AG10803 (cell line): ENCODE measurements around the gene HIPK2.
"Not testable (repeated sequence)": the region's sequence is repeated elsewhere in the genome, so short reads cannot be mapped to it uniquely, and the experiment has no call there.

ENCODE experiments used
- DNase-seq: peaks from one replicate; pipeline ENCODE4 v3.0.0; 2010; ENCODE audit warnings: low read depth
- H3K4me3 ChIP-seq: 2 replicates; pipeline ENCODE4 v1.5.1; 2011; ENCODE audit warnings: mild to moderate bottlenecking, low read length, control low read depth
- TF ChIP-seq, protein P1 (sequence below): conservative IDR thresholded peaks from 2 replicates; pipeline ENCODE4 v1.5.1; 2011; ENCODE audit warnings: mild to moderate bottlenecking, low read length, control low read depth, inconsistent platforms

Gene HIPK2

DNA sequence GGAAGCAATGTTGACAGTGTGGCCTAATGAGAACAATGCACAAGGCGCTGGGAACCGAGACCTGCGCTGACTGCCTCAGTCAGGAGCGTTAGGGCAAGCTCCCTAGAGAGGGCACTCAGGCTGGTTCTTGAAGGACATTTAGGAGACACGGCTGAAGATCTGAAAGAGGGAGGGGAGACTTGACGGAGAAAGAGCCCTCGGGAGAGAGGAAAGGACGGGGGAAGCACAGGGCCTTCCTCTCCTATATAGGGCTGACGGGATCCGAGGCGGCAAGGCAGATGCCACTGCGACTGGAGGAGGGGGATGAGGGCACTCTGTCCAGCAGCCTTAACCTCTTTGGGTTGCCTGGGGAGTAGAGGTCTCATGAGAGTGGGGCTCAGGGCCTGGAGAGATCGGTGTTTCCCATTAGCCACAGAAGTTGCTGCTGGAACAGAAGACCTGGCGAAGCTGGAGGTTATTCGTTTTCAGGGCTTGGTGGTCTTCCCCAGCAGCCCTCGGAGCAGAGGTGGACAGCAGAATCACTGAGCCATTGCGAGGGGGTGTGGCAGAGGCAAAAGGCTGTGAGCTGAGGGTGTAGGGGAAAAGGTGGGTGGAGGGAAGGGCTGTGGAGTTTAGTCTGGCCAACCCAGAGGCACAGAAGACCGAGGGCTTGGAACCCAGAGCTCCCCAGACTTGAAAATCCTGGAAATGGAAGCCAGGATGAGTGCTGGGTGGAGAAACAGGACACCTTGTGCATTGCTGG is 218.3 kb downstream of the HIPK2 start:
- no peak for DNase-seq
- TF ChIP-seq, protein P1, sequence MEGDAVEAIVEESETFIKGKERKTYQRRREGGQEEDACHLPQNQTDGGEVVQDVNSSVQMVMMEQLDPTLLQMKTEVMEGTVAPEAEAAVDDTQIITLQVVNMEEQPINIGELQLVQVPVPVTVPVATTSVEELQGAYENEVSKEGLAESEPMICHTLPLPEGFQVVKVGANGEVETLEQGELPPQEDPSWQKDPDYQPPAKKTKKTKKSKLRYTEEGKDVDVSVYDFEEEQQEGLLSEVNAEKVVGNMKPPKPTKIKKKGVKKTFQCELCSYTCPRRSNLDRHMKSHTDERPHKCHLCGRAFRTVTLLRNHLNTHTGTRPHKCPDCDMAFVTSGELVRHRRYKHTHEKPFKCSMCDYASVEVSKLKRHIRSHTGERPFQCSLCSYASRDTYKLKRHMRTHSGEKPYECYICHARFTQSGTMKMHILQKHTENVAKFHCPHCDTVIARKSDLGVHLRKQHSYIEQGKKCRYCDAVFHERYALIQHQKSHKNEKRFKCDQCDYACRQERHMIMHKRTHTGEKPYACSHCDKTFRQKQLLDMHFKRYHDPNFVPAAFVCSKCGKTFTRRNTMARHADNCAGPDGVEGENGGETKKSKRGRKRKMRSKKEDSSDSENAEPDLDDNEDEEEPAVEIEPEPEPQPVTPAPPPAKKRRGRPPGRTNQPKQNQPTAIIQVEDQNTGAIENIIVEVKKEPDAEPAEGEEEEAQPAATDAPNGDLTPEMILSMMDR: no peak

DNA sequence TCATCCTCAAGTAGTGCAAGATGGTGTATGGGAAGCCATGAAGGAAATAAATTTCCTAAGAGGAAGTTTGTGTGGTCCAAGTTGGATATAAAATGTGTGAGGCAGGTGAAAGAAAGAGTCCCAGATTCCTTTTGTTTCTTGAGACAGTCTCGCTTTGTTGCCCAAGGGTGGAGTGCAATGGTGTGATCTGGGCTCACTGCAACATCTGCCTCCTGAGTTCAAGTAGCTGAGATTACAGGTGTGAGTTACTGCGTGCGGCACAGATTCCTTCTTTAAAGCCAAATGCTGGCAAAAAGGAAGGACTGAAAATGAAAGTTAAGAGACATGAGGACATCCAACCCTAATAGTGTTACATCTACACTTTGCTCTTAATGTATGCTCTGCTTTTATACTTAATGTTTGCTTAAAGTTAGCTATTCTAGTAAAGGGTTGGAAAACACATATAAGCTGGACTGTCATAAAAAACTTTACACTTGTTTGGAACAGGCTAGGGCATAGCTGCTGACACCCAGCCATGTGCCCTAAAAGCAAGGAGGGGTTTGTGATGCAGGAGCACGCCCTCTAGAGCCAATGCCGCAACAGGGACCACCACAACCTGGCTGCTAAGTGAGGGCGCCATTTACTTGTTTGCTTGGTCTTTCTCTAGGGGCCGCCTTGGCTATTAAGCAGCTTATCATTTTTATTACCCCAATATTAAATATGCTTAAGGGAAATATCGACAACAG is 219.8 kb downstream of the HIPK2 start:
- TF ChIP-seq, protein P1: no peak
- no peak overlapping the region for H3K4me3 ChIP-seq
- DNase-seq: no peak

More for the DNA sequence above, 218.3 kb downstream of the HIPK2 start:
- H3K4me3 ChIP-seq: no peak overlapping the region

DNA sequence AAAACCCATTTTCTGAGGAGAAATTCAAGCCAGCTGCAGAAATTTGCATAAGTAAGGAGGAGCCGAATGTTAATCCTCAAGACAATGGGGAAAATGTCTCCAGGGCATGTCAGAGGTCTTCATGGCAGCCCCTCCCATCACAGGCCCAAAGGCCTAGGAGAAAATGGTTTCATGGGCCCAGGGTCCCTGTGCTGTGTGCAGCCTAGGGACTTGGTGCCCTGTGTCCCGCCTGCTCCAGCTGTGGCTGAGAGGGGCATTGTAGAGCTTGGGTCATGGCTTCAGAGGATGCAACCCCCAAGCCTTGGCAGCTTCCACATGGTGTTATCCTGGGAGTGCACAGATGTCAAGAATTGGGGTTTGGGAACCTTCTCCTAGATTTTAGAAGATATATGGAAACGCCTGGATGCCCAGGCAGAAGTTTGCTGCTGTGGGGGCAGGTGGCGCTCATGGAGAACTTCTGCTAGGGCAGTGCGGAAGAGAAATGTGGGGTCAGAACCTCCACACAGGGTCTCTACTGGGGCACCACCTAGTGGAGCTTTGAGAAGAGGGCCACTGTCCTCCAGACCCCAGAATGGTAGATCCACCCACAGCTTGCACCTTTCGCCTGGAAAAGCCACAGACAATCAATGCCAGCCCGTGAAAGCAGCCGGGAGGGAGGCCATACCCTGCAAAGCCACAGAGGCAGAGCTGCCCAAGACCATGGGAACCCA is 223.7 kb downstream of the HIPK2 start:
- DNase-seq, H3K4me3 ChIP-seq: not testable (repeated sequence)

DNA sequence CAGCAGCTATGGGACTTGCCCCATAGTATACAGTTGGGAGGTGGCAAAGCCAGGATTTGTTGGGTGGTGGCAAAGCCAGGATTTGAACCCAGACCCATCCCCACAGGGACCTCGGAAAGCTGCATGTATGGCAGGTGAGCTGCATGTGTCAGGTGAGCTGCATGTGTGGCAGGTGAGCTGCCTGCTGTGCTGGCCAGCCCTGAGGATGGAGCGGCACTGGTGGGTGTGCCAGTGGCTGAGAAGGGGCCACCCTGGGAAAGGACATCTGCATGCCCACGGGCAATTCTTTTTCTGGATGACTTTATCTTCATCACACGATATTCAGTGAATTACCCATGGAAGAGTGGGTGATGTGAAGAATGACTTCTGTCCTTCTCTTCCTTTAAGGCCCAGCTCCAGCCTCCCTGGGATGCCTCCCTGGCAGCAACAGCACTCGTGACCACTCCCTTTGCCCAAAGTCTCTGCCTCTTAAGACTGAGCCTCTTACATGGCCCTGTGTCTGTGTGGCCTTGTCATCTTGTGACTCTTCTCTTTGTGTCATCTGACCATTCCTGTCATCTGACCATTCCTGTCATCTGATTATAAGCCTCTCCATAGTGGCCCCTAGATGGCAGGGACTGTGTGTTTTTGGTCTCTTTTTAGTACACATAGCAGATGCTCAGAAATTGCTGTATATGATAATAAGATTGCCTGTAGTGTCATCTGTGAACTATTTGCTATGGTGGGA is 229.3 kb downstream of the HIPK2 start:
- TF ChIP-seq, protein P1: no peak
- no peak overlapping the region for H3K4me3 ChIP-seq
- DNase-seq: no peak

DNA sequence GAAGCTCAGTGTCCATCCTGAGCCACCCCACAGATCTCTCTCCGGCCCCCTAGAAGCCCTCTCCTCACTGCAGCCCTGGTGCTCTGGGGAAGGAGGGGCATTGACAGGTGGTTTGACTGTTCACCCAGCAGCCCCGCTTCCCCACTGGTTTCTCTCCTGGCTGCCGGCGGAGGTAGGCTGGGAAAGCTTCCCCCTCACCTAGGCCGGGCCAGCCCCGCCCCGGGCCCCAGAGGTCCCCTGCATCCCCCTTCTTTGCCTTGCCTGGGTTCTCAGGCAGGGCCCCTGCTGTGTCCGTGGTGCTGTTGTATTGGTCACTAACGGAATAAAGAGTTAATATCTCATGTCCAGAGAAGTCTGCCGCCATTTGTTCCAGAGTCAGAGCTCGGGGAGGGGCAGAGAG is 233.2 kb downstream of the HIPK2 start:
- no peak overlapping the region for H3K4me3 ChIP-seq
- no peak for DNase-seq
- TF ChIP-seq, protein P1: no peak

DNA sequence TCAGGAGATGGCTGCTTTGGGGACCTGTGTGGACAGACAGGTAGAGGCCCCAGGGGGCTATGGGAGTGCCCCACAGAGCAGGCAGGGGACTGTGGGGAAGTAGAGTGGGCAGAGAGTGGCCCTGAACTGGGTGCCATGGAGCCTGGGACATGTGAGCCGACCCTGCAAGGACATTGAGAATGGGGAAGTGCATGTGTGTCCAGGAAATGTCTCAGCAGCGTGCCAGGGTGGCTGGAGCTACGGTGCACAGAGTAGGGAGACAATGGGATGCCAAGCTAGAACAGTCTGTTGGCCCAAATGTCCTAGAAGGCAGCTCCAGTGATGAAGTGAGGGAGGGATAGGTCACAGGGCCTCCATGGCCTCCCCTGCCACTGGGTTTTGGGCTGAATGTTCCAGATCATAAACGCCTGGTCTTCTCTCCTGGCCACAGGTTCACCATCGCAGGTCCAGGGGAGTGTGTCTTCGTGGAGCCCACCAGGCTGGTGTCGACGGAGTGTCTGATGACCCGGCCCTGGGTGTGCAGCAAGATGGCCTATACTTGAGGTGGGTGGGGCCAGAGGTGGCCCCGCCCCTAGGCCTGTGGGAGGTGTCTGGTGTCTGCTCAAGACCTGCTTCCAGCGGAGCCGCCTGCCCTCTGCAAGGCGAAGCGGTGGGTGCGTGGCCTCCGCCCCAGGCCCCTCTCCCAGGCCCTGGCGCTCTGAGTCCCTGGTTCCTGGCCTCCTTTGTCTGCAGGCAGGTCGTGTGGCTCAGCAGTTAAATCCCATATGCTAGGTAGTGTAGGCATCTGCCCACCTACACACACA is 233.8 kb downstream of the HIPK2 start:
- TF ChIP-seq, protein P1: no peak
- no peak overlapping the region for H3K4me3 ChIP-seq
- no peak for DNase-seq
